PFSK-1 (cell line): ENCODE measurements around the gene STARD5.

Source experiments
- FOXP2 ChIP-seq: optimal IDR thresholded peaks from 2 replicates; pipeline ENCODE3; 2011; ENCODE audit warnings: borderline replicate concordance, control low read depth, inconsistent platforms; ENCODE audit not compliant: insufficient read depth; ENCODE audit errors: extremely low read length, extremely low read depth
- POLR2AphosphoS5 ChIP-seq: IDR thresholded peaks from 2 replicates; pipeline ENCODE4 v1.6.1; 2012; ENCODE audit warnings: low read depth, mild to moderate bottlenecking, control low read depth, low read length, moderate library complexity
- SIN3A ChIP-seq: IDR thresholded peaks from 2 replicates; pipeline ENCODE4 v1.6.1; 2012; ENCODE audit warnings: mild to moderate bottlenecking, low read length, moderate library complexity, borderline replicate concordance; ENCODE audit not compliant: insufficient read depth
- TAF1 ChIP-seq: IDR thresholded peaks from 2 replicates; pipeline ENCODE4 v1.6.1; 2012; ENCODE audit warnings: low read length, control low read depth, borderline replicate concordance; ENCODE audit not compliant: insufficient read depth
- TF ChIP-seq, protein P1 (sequence below), 2 experiments: IDR thresholded peaks; 2 replicates each; pipeline versions ENCODE4 v1.6.1 to v1.8.0; 2011 to 2012; ENCODE audit warnings: low read depth in 2 of 2, low read length in 2 of 2, control low read depth in 1 of 2, inconsistent platforms in 1 of 2, mild to moderate bottlenecking in 1 of 2, moderate library complexity in 1 of 2; ENCODE audit not compliant: insufficient read depth in 1 of 2

Gene STARD5

DNA sequence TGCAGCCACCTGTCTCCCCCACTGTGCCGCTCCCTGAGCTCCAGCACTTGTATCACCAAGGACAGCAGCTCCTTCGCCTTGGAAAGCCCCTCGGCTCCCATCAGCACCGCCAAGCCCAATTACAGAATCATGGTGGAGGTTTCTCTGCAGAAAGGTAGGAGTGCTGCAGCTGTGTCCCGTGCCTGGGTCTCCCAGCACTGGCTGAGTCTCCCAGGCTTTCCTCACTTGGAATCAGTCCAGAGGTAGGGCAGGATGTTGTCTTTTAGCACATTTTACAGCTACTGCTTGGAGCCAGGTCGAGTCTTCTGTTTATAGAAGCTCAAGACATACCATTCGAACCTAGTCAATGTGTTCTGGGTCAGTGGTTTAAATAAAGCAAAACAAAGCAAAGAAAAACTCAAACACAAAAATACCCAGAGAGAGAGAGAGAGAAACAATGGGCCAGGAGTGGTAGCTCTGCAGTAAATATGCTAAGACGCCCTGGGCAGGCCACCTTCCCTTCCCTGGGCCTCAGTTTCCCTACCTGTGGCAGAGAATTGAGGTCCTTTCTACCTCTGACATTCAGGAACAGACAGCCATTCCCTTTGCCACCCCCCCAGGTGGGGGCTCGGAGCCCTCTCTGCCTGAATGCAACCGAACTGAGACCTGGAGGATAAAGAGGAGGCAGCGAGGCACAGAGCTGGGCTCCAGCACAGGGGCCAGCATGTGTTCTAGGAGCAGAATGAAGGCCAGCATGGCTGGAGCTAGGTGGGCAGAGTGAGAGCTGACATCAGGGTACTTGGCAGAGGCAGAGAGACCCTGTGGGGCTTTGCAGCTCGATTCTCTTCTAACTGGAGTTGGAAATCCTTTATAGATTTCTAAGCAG is 44.1 kb downstream of the STARD5 start:
- no peak for TF ChIP-seq FOXP2

DNA sequence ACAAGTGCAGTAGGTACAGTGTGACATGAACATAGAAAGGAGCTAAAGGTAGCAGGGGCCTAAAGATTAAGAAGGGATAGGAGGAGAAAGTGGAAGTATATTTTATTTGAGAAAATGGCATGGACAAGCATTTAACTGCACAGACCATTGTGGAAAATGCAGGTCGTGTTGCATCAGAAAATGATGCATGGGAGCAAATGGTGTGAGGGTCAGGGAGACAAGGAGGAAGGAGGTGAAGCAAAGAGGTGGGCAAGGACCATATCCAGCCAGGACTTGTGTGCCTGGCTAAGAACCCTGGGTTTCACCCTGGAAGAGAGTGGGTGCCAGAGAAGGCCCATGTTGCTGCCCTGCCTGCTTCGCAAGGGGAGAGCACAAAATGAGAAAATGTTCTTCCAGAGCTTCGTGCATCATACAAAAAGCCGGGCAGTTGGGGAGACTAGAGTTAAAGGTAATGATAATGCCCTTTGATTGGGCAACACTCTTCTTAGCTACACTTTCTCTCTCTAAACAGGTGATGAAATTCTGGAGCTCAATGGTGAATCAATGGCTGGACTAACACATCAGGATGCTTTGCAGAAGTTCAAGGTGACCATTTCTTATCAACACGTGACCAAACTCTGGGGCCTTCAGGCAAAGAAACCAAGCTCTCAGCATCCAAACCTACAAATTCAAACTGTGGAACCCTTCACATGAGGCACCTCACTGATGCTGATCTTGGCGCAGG is 45.5 kb downstream of the STARD5 start:
- TF ChIP-seq, protein P1, sequence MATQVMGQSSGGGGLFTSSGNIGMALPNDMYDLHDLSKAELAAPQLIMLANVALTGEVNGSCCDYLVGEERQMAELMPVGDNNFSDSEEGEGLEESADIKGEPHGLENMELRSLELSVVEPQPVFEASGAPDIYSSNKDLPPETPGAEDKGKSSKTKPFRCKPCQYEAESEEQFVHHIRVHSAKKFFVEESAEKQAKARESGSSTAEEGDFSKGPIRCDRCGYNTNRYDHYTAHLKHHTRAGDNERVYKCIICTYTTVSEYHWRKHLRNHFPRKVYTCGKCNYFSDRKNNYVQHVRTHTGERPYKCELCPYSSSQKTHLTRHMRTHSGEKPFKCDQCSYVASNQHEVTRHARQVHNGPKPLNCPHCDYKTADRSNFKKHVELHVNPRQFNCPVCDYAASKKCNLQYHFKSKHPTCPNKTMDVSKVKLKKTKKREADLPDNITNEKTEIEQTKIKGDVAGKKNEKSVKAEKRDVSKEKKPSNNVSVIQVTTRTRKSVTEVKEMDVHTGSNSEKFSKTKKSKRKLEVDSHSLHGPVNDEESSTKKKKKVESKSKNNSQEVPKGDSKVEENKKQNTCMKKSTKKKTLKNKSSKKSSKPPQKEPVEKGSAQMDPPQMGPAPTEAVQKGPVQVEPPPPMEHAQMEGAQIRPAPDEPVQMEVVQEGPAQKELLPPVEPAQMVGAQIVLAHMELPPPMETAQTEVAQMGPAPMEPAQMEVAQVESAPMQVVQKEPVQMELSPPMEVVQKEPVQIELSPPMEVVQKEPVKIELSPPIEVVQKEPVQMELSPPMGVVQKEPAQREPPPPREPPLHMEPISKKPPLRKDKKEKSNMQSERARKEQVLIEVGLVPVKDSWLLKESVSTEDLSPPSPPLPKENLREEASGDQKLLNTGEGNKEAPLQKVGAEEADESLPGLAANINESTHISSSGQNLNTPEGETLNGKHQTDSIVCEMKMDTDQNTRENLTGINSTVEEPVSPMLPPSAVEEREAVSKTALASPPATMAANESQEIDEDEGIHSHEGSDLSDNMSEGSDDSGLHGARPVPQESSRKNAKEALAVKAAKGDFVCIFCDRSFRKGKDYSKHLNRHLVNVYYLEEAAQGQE (IDR thresholded peaks at IDR 0.05; ENCODE audit: insufficient read depth in 1 of 2, low read depth in 2 of 2, low read length in 2 of 2) = no peak
- TF ChIP-seq SIN3A (no peak), TAF1 (no peak), FOXP2 (no peak), POLR2AphosphoS5 (no peak)

DNA sequence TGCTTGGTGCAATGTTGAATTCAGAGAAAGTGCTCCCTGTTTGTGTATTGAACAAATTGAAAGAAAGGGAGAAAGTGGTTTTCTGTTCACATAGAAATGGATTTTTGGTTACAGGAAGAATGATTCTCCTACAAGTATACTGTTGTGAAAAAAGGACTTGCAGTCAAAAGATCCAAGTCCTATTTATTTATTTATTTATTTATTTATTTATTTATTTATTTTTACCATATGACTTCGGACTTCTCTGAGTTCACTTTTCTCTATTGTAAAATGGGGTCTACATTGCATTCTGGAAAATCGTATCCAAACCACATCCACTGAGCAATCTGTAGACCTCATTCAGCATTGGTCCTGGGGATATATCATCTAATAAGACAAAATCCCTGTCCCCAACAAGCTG is 46.1 kb downstream of the STARD5 start:
- TF ChIP-seq, protein P1 (IDR thresholded peaks at IDR 0.05; ENCODE audit: insufficient read depth in 1 of 2, low read depth in 2 of 2, low read length in 2 of 2) = no peak
- TF ChIP-seq FOXP2 (no peak), TAF1 (no peak), SIN3A (no peak), POLR2AphosphoS5 (no peak)

DNA sequence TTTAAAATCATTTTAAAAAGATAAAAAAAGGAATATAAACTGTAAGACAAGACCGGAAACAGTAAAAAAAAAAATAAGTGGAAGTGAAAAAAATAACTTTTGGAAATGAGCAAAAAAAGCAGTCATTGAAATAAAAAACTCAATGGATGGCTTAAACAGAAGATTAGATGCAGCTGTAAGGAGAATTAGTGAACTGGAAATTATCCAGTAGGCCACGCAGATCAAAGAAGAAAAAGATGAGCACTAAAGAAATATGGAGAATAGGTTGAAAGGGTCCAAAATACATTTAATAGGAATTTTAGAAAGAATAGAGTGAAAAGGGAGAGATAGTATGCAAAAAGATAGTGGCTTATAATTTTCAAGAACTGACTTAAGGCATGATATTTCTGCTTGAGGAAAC is 47.0 kb downstream of the STARD5 start:
- no peak for TF ChIP-seq FOXP2
- no peak for TF ChIP-seq TAF1
- TF ChIP-seq, protein P1 (IDR thresholded peaks at IDR 0.05; ENCODE audit: insufficient read depth in 1 of 2, low read depth in 2 of 2, low read length in 2 of 2) = no peak
- TF ChIP-seq POLR2AphosphoS5 = no peak

DNA sequence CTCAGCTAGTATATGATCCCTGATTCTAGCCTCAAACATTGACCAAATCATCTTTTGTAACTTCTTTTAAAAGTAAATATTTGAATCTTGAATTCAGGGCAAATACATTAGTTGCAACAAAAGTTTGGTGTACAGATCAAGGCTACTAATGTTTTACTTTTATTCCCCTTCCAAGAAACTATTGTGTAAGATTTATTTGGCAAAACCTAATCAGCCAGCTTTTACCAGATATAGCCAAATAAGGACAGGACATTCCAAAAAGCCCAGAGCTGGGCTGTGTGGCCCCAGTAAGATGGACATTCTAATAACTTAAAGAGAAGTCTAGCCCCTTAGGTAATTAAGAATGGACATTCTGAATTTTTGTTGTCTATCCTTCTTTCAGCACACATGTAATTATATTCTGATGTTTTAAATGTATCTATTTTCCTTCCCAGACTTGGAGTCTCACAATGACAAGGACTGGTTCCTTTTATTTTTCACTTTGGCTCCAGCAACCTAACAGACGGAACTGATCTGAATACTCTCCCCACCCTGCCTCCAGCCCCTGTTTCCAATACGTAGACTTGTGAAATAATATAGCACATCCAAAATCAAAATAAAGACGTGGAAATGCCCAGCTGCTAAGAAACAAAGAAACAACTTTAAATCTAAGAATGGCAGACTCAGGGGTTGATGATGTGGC is 48.1 kb downstream of the STARD5 start:
- TF ChIP-seq, protein P1 (IDR thresholded peaks at IDR 0.05; ENCODE audit: insufficient read depth in 1 of 2, low read depth in 2 of 2, low read length in 2 of 2) = no peak
- TF ChIP-seq FOXP2 (no peak), SIN3A (no peak), POLR2AphosphoS5 (no peak), TAF1 (no peak)
